NT2/D1 (cell line): ENCODE data around the gene MMP24.
"Not testable (repeated sequence)": the region's sequence is repeated elsewhere in the genome, so short reads cannot be mapped to it uniquely, and the experiment has no call there.

Source experiments
- DNase-seq: peaks from one replicate; pipeline ENCODE4 v3.0.0-alpha.2; 2011; ENCODE audit warnings: low read depth, low spot score
- H3K27me3 ChIP-seq: 2 replicates; pipeline ENCODE4 v1.6.0; 2011; ENCODE audit warnings: mild to moderate bottlenecking; ENCODE audit not compliant: insufficient read length, insufficient read depth
- H3K36me3 ChIP-seq: 2 replicates; pipeline ENCODE4 v1.6.1; 2011; ENCODE audit warnings: mild to moderate bottlenecking, low read length, mixed read lengths; ENCODE audit not compliant: insufficient read depth, insufficient read length
- H3K4me1 ChIP-seq: 2 replicates; pipeline ENCODE4 v1.5.1; 2011; ENCODE audit not compliant: insufficient read depth, insufficient read length
- H3K4me3 ChIP-seq: 2 replicates; pipeline ENCODE4 v1.5.1; 2011; ENCODE audit warnings: low read depth; ENCODE audit not compliant: insufficient read length
- H3K9ac ChIP-seq: 2 replicates; pipeline ENCODE4 v1.6.0; 2011; ENCODE audit warnings: low read depth; ENCODE audit not compliant: insufficient read length
- H3K9me3 ChIP-seq: 2 replicates; pipeline ENCODE4 v1.5.1; 2011; ENCODE audit warnings: mild to moderate bottlenecking, low read length; ENCODE audit not compliant: insufficient read depth
- SUZ12 ChIP-seq: IDR thresholded peaks from 2 replicates; pipeline ENCODE4 v1.6.1; 2011; ENCODE audit not compliant: insufficient read length, insufficient read depth; ENCODE audit errors: extremely low read depth
- YY1 ChIP-seq: IDR thresholded peaks from 2 replicates; pipeline ENCODE4 v1.6.1; 2011; ENCODE audit not compliant: insufficient read length, insufficient read depth
- ZNF274 ChIP-seq: IDR thresholded peaks from 2 replicates; pipeline ENCODE4 v1.6.1; 2011; ENCODE audit warnings: mild to moderate bottlenecking, low read depth, low read length

MMP24 gene

DNA sequence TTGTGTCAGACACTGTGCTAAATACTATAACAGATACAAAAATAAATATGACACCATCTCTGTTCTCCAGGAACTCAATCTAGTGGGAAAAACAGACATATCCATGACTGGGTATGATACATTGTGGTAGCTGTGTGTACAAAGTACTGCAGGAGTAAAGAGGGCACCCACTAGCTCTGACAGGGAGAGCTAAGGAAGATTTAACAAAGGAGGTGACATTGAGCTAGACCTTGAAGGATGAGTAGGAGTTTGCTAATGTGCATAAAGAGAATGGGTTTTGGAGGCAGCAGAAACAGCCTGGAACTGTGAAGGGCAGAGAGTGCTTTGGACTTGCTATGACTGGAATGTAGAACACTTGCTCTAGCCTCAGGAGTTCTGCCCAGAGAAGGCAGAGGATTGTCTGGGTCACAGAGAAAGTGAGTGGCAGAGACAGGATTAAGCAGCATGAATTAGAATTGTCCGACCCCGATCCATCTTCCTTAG lies 14.4 kb downstream of the MMP24 start:
- H3K36me3 ChIP-seq, result no peaks in the 10 kb centered on the region
- no peak overlapping the region for H3K9ac ChIP-seq
- no peak for DNase-seq
- H3K27me3 ChIP-seq, result no peaks in the 10 kb centered on the region
- H3K4me1 ChIP-seq, result peaks cover 11% of the 10 kb centered on the region
- no peak for TF ChIP-seq ZNF274
- TF ChIP-seq YY1, result no peak
- no peak for TF ChIP-seq SUZ12
- peaks cover 7% of the 10 kb centered on the region for H3K9me3 ChIP-seq
- no peak overlapping the region for H3K4me3 ChIP-seq

DNA sequence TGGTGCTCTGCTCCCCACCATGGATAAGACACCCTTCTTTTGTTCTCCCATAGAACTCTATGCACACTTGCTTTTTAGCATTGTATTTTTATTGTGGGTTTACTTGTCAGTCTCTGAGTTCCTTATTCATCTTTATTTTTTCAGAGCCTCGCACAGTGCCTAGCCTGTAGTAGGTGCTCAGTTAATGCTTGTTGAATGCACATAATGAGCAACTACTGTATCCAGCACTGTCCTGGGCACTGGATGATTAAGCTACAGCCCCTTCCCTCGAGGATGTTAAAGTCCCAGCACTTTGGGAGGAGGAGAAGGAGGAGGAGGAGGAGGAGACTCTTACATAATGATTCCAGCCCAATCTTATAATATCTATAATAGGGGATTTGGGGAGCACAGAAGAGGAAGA lies 16.8 kb downstream of the MMP24 start:
- H3K4me3 ChIP-seq, result no peak overlapping the region
- TF ChIP-seq YY1, result no peak
- TF ChIP-seq ZNF274, result no peak
- TF ChIP-seq SUZ12, result no peak

DNA sequence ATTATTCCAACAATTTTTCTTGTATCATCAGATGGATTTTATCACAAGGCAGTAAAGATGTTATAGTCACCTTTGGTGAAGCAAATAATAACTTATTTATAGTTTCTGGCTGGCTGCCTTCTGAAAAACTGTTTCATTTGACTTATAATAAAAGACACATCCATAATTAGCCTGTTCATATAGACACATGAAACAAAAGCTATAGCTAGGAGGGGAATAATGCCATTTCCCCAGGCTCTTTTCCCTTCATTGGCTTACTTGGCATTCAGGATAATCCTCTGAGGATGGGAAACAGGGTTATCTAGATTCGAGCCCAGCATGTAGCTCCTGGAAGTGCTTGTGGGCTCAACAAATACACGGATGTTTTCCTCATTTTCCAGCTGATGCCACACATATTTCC lies 17.5 kb downstream of the MMP24 start:
- Histone ChIP-seq H3K9me3 (no peaks in the 10 kb centered on the region), H3K27me3 (no peaks in the 10 kb centered on the region), H3K4me3 (no peak overlapping the region), H3K9ac (no peak overlapping the region), H3K36me3 (no peaks in the 10 kb centered on the region), H3K4me1 (peaks cover 11% of the 10 kb centered on the region)
- DNase-seq, result no peak
- TF ChIP-seq SUZ12 (no peak), ZNF274 (no peak), YY1 (no peak)

More for the DNA sequence above, 16.8 kb downstream of the MMP24 start:
- H3K9me3 ChIP-seq, result no peaks in the 10 kb centered on the region
- H3K36me3 ChIP-seq, result no peaks in the 10 kb centered on the region
- no peak for DNase-seq
- H3K4me1 ChIP-seq, result peaks cover 11% of the 10 kb centered on the region
- no peaks in the 10 kb centered on the region for H3K27me3 ChIP-seq
- H3K9ac ChIP-seq, result no peak overlapping the region

GRCh38 chr20:35246723-35247122 lies 20.2 kb downstream of the MMP24 start:
- no peaks in the 10 kb centered on the region for H3K27me3 ChIP-seq
- H3K4me3 ChIP-seq, result no peak overlapping the region
- TF ChIP-seq SUZ12, result no peak
- TF ChIP-seq ZNF274, result no peak
- TF ChIP-seq YY1, result no peak
- no peak overlapping the region for H3K9ac ChIP-seq
- H3K36me3 ChIP-seq, result no peaks in the 10 kb centered on the region
- no peak for DNase-seq
- H3K4me1 ChIP-seq, result no peaks in the 10 kb centered on the region
- H3K9me3 ChIP-seq, result no peaks in the 10 kb centered on the region

DNA sequence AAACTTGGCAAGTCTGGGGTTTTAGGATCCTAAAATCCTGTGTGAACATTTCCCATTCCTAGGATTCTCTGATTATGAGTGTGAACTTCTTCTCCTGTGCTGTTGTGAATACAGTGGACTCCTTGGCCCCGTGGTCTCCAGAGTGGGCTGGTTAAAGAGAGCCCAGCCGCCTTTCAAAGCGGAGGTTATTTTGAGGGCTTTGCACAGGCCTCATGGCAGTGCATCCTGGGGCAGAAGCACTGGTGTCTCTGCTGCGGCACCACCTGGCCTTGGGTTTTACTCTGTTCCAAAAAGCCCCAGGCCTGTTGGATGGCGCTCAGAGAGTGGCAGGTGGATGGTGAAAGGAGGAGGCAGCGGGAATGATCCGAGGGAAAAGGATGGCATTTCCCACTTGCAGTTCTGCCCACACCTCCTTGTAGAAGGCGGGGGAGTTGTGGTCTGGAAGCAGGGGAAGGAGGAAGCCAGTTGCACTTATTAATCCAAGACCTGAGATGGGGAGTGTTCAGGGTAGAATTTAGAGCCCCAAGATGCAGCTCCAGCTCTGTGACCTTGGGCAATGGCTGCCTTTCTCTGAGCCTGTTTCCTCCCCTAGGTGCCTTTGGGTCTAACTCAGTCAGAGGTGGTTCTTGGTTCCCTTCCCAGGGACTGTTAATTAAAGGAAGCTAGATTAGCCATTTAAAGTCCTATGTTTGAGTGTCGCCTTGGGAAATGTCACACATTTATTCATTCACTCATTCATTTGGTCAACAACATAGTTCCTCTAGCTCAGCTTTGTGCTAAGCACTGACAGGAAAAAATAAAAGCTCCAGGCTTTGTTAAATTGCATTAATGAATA lies 22.4 kb downstream of the MMP24 start:
- no peaks in the 10 kb centered on the region for H3K27me3 ChIP-seq
- no peaks in the 10 kb centered on the region for H3K4me1 ChIP-seq
- H3K9ac ChIP-seq, result no peak overlapping the region
- H3K9me3 ChIP-seq, result no peaks in the 10 kb centered on the region
- TF ChIP-seq SUZ12 (no peak), YY1 (no peak), ZNF274 (no peak)
- no peaks in the 10 kb centered on the region for H3K36me3 ChIP-seq
- no peak overlapping the region for H3K4me3 ChIP-seq
- DNase-seq, result no peak

GRCh38 chr20:35251613-35251940 lies 25.1 kb downstream of the MMP24 start:
- Histone ChIP-seq H3K9me3 (no peaks in the 10 kb centered on the region), H3K9ac (no peak overlapping the region), H3K4me3 (no peak overlapping the region), H3K36me3 (peaks cover 13% of the 10 kb centered on the region), H3K4me1 (no peaks in the 10 kb centered on the region), H3K27me3 (no peaks in the 10 kb centered on the region)
- DNase-seq, result no peak
- no peak for TF ChIP-seq ZNF274
- no peak for TF ChIP-seq SUZ12
- TF ChIP-seq YY1, result no peak

DNA sequence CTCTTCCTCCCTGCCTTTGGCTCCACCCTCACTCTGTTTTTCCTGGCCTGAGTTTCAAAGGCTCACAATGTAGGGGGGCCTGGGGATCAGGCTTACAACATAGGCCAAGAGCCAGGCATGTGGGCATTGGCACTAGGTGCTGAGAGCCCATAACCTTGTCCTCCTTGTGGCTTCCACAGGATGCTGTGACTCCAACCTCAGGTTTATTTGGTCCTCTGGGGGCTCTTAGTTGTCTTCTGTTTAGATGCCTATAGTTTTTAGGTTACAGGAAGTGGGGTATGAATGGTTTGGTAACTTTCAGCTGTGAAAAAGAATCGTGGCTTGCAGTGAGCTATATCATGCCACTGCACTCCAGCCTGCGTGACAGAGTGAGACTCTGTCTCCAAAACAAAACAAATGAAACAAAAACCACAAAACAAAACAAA lies 25.6 kb downstream of the MMP24 start:
- Histone ChIP-seq H3K4me3 (no peak overlapping the region), H3K9me3 (no peaks in the 10 kb centered on the region), H3K36me3 (peaks cover 13% of the 10 kb centered on the region), H3K4me1 (no peaks in the 10 kb centered on the region), H3K9ac (no peak overlapping the region), H3K27me3 (no peaks in the 10 kb centered on the region)
- TF ChIP-seq ZNF274 (no peak), YY1 (no peak), SUZ12 (no peak)
- DNase-seq, result no peak

- peaks cover 13% of the 10 kb centered on the region for H3K36me3 ChIP-seq
- not testable (repeated sequence) for H3K9ac ChIP-seq, H3K27me3 ChIP-seq, DNase-seq, H3K9me3 ChIP-seq, H3K4me3 ChIP-seq, H3K4me1 ChIP-seq
Measured at GRCh38 chr20:35252598-35252997, 26.1 kb downstream of the MMP24 start.
